ENCODE data around the gene MN1. TPM values are rescaled to one million over a fixed set of nuclear protein-coding genes. Genes with fewer than 3 reads are reported as not detected.
A peak's percentile ranks its signal among the peaks of the same experiment; 100 is the strongest.

MN1 gene
- total and polyA plus RNA-seq, 2 donors (not counting 1 experiment from before 2014, with no cell fraction given) = 2.8 to 7.4 TPM

GRCh38 chr22:27752771-27753170, 48.8 kb downstream of the MN1 start:
- DNase-seq (ENCODE audit: low read depth in 2 of 2) = peak in 1 of 2 donors; percentile 61
- Histone ChIP-seq H3K27ac (ENCODE audit: insufficient read depth, low read length) (no peak overlapping the region), H3K36me3 (ENCODE audit: control insufficient read depth, insufficient read depth, low read length) (no peaks in the 10 kb centered on the region), H3K4me3 (replicated peaks in 1 of 4; ENCODE audit: control extremely low read depth in 1 of 4, insufficient read depth in 1 of 4, low read depth in 3 of 4, low read length in 4 of 4) (no peak overlapping the region), H3K27me3 (ENCODE audit: control insufficient read depth, insufficient read depth, low read length) (peaks cover 11% of the 10 kb centered on the region), H3K4me1 (ENCODE audit: control insufficient read depth, extremely low read depth, insufficient read depth, low read length) (peaks cover 6% of the 10 kb centered on the region), H3K4me2 (ENCODE audit: extremely low read depth, insufficient read depth, low read length) (no peak overlapping the region), H3K9ac (ENCODE audit: insufficient read depth, low read length) (no peak overlapping the region), H3K9me3 (ENCODE audit: control insufficient read depth, insufficient read depth, low read depth, low read length) (no peaks in the 10 kb centered on the region), H4K20me1 (ENCODE audit: control insufficient read depth, extremely low read depth, insufficient read depth, low read length) (no peaks in the 10 kb centered on the region), H2AFZ (ENCODE audit: low read length) (no peak overlapping the region), H3K79me2 (ENCODE audit: control insufficient read depth, insufficient read depth, low read length) (no peaks in the 10 kb centered on the region)
- TF ChIP-seq EZH2 (IDR thresholded peaks at IDR 0.05; ENCODE audit: low read length, missing control alignments) = no peak
- TF ChIP-seq CTCF (conservative IDR thresholded peaks at IDR 0.05 in 1 of 2, IDR thresholded peaks at IDR 0.05 in 1 of 2; ENCODE audit: low read depth in 1 of 2, low read length in 2 of 2) = no peak

GRCh38 chr22:27752141-27752540, 49.4 kb downstream of the MN1 start:
- DNase-seq (ENCODE audit: low read depth in 2 of 2) = no peak
- peaks cover 6% of the 10 kb centered on the region for H3K4me1 ChIP-seq (ENCODE audit: control insufficient read depth, extremely low read depth, insufficient read depth, low read length)
- H3K79me2 ChIP-seq (ENCODE audit: control insufficient read depth, insufficient read depth, low read length) = no peaks in the 10 kb centered on the region
- no peaks in the 10 kb centered on the region for H3K36me3 ChIP-seq (ENCODE audit: control insufficient read depth, insufficient read depth, low read length)
- peaks cover 11% of the 10 kb centered on the region for H3K27me3 ChIP-seq (ENCODE audit: control insufficient read depth, insufficient read depth, low read length)
- TF ChIP-seq EZH2 (IDR thresholded peaks at IDR 0.05; ENCODE audit: low read length, missing control alignments) (no peak), CTCF (conservative IDR thresholded peaks at IDR 0.05 in 1 of 2, IDR thresholded peaks at IDR 0.05 in 1 of 2; ENCODE audit: low read depth in 1 of 2, low read length in 2 of 2) (no peak)
- no peak overlapping the region for H3K9ac ChIP-seq (ENCODE audit: insufficient read depth, low read length)
- H3K27ac ChIP-seq (ENCODE audit: insufficient read depth, low read length) = no peak overlapping the region
- no peaks in the 10 kb centered on the region for H4K20me1 ChIP-seq (ENCODE audit: control insufficient read depth, extremely low read depth, insufficient read depth, low read length)
- no peaks in the 10 kb centered on the region for H3K9me3 ChIP-seq (ENCODE audit: control insufficient read depth, insufficient read depth, low read depth, low read length)
- H3K4me3 ChIP-seq (replicated peaks in 1 of 4; ENCODE audit: control extremely low read depth in 1 of 4, insufficient read depth in 1 of 4, low read depth in 3 of 4, low read length in 4 of 4) = no peak overlapping the region
- no peak overlapping the region for H2AFZ ChIP-seq (ENCODE audit: low read length)
- no peak overlapping the region for H3K4me2 ChIP-seq (ENCODE audit: extremely low read depth, insufficient read depth, low read length)

GRCh38 chr22:27751277-27752070, 50.1 kb downstream of the MN1 start:
- H3K27ac ChIP-seq (ENCODE audit: insufficient read depth, low read length) = no peak overlapping the region
- no peaks in the 10 kb centered on the region for H4K20me1 ChIP-seq (ENCODE audit: control insufficient read depth, extremely low read depth, insufficient read depth, low read length)
- H3K79me2 ChIP-seq (ENCODE audit: control insufficient read depth, insufficient read depth, low read length) = no peaks in the 10 kb centered on the region
- peaks cover 11% of the 10 kb centered on the region for H3K27me3 ChIP-seq (ENCODE audit: control insufficient read depth, insufficient read depth, low read length)
- DNase-seq (ENCODE audit: low read depth in 2 of 2) = no peak
- no peaks in the 10 kb centered on the region for H3K9me3 ChIP-seq (ENCODE audit: control insufficient read depth, insufficient read depth, low read depth, low read length)
- no peak for TF ChIP-seq EZH2 (IDR thresholded peaks at IDR 0.05; ENCODE audit: low read length, missing control alignments)
- no peak for TF ChIP-seq CTCF (conservative IDR thresholded peaks at IDR 0.05 in 1 of 2, IDR thresholded peaks at IDR 0.05 in 1 of 2; ENCODE audit: low read depth in 1 of 2, low read length in 2 of 2)
- no peak overlapping the region for H3K4me3 ChIP-seq (replicated peaks in 1 of 4; ENCODE audit: control extremely low read depth in 1 of 4, insufficient read depth in 1 of 4, low read depth in 3 of 4, low read length in 4 of 4)
- H3K4me1 ChIP-seq (ENCODE audit: control insufficient read depth, extremely low read depth, insufficient read depth, low read length) = peaks cover 6% of the 10 kb centered on the region
- no peaks in the 10 kb centered on the region for H3K36me3 ChIP-seq (ENCODE audit: control insufficient read depth, insufficient read depth, low read length)
- no peak overlapping the region for H3K4me2 ChIP-seq (ENCODE audit: extremely low read depth, insufficient read depth, low read length)
- no peak overlapping the region for H2AFZ ChIP-seq (ENCODE audit: low read length)
- no peak overlapping the region for H3K9ac ChIP-seq (ENCODE audit: insufficient read depth, low read length)
